ENCODE data around the gene RNU7-1.

GRCh38 chr12:6914947-6915788 lies 28.4 kb upstream of the RNU7-1 start:
- TF ChIP-seq CTCF (IDR thresholded peaks at IDR 0.05; ENCODE audit: poor library complexity) (no peak), EZH2 (IDR thresholded peaks at IDR 0.05; ENCODE audit: borderline replicate concordance) (no peak)

All from hepatocyte (in vitro differentiated cells).